MG63 (cell line): ENCODE measurements around the gene MACROD1. TPM values are rescaled to one million over a fixed set of nuclear protein-coding genes. Genes with fewer than 3 reads are reported as not detected.

Experiments used
- DNase-seq: peaks from one replicate; pipeline ENCODE4 v3.0.0-alpha.2; 2020
- H3K27me3 ChIP-seq: fragments of 250-450 bp; sonication (Bioruptor Pico); 2 replicates; pipeline ENCODE4 v1.5.1; 2020; ENCODE audit warnings: mild to moderate bottlenecking, moderate library complexity
- H3K36me3 ChIP-seq: fragments of 250-450 bp; sonication (Bioruptor Pico); 2 replicates; pipeline ENCODE4 v1.5.1; 2020; ENCODE audit warnings: mild to moderate bottlenecking, moderate library complexity
- H3K4me3 ChIP-seq: fragments of 250-450 bp; sonication (Bioruptor Pico); 2 replicates; pipeline ENCODE4 v1.5.1; 2020; ENCODE audit warnings: mild to moderate bottlenecking, moderate library complexity
- H3K9me3 ChIP-seq: fragments of 250-450 bp; sonication (Bioruptor Pico); 2 replicates; pipeline ENCODE4 v1.5.1; 2020; ENCODE audit warnings: mild to moderate bottlenecking, moderate library complexity
- total RNA-seq: library from RNA; depleted of rRNA; stranded (reverse); fragments of >200 nt; shearing (Covaris generic); gene quantifications from 2 replicates; pipeline ENCODE4 v1.2.3, GENCODE V29; 2014; ENCODE audit warnings: low replicate concordance

MACROD1 gene
- total RNA-seq, 1 experiment from 2014 or later = 44.1 TPM

DNA sequence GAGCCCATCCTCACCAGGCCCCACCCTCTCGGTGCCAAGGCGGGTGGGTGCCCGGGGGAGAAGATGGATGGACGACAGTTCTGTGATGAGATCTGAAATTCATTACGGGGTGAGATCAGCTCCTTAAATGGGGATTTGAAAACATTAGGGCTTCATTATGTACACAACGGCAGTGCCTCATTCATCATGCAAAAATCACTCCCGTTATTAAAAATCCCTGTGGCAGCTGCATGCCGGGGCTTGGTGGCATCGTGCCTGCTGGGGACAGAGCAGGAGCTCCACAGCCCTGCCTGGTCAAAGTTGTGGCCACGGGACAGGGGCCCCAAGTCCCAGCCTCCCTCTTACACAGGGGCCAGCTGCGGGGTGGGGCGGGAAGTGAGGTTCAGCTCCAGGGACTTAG lies 159.5 kb downstream of the MACROD1 start:
- no peak overlapping the region for H3K4me3 ChIP-seq
- peaks cover 5% of the 10 kb centered on the region for H3K36me3 ChIP-seq
- no peaks in the 10 kb centered on the region for H3K9me3 ChIP-seq
- H3K27me3 ChIP-seq = no peaks in the 10 kb centered on the region
- no peak for DNase-seq

DNA sequence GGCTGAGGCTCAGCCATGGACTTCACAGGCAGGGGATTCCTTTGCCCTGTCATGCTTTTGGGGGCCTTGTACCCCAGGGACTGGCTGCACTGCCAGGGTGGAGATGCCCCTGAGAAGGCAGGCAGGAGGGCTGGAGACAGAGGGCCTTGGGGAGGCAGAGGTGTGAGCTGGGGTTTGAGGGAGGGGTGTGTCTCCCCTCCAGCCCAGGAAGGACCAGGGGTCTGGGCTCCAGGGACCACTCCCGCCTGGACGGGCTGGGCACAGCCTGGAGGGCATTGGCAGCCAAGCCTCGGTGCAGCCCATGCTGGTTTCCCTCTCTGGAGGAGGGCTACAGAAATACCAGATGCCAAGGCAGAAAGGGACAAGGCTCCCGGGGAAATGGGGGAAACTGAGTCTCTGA lies 160.2 kb downstream of the MACROD1 start:
- Histone ChIP-seq H3K9me3 (no peaks in the 10 kb centered on the region), H3K4me3 (no peak overlapping the region), H3K36me3 (peaks cover 5% of the 10 kb centered on the region), H3K27me3 (no peaks in the 10 kb centered on the region)
- no peak for DNase-seq

DNA sequence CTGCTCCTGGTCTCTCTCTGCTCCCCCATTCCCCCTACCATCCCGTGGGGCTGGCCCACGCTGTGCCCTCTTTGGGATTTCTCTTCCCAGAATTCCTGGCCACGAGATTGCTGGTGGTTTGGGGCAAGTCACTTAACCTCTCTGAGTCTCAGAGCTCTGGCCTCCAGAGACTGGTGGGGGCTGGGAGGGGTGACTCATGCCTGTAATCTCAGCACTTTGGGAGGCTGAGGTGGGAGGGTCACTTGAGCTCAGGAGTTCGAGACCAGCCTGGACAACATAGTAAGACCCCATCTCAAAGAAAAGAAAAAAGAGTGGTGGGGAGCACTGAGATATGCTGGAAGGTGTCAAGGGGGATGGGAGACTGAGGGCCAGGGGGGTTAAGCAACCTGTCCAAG lies 161.3 kb downstream of the MACROD1 start:
- DNase-seq = no peak
- no peaks in the 10 kb centered on the region for H3K9me3 ChIP-seq
- no peaks in the 10 kb centered on the region for H3K27me3 ChIP-seq

DNA sequence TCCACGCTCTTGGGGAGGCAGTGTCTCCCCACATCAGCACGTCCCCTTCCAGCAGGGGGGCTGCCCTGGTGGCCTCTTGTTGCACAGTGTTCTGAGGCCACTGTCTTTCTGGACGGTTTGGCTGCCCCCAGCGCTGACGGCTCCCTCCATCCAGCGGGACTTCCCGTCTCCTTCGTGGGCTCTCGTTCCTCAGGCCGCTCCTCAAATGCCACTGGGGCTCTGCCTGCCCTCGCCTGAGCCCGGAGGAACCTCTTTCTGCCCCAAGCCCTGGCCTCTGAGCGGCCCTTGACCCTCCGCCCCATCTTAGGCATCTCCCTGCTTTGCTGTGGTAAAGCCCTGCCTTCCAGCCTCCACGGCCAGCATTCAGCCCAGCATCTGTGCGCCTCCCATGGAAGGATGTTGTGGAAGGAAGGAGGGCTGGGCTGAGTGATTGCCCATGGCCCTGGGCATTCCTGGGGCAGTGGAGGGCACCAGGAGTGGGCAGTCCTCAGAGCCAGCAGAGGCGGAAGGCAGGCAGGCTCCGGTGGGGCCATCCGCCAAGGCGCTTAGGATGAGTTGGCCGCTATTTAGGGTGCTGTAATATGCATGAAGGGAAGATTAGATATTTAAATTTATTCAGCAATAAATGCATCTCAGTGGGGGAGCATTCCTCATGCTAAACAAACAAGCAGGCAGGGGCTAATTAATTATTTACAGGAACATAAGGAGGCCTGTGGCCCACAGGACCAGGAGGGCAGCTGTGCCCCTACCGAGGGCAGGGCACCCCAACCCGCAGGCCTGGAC lies 161.9 kb downstream of the MACROD1 start:
- Histone ChIP-seq H3K36me3 (peaks cover 5% of the 10 kb centered on the region), H3K27me3 (no peaks in the 10 kb centered on the region), H3K4me3 (no peak overlapping the region), H3K9me3 (no peaks in the 10 kb centered on the region)
- DNase-seq = no peak

More for the DNA sequence above, 161.3 kb downstream of the MACROD1 start:
- H3K36me3 ChIP-seq = peaks cover 5% of the 10 kb centered on the region
- H3K4me3 ChIP-seq = no peak overlapping the region

DNA sequence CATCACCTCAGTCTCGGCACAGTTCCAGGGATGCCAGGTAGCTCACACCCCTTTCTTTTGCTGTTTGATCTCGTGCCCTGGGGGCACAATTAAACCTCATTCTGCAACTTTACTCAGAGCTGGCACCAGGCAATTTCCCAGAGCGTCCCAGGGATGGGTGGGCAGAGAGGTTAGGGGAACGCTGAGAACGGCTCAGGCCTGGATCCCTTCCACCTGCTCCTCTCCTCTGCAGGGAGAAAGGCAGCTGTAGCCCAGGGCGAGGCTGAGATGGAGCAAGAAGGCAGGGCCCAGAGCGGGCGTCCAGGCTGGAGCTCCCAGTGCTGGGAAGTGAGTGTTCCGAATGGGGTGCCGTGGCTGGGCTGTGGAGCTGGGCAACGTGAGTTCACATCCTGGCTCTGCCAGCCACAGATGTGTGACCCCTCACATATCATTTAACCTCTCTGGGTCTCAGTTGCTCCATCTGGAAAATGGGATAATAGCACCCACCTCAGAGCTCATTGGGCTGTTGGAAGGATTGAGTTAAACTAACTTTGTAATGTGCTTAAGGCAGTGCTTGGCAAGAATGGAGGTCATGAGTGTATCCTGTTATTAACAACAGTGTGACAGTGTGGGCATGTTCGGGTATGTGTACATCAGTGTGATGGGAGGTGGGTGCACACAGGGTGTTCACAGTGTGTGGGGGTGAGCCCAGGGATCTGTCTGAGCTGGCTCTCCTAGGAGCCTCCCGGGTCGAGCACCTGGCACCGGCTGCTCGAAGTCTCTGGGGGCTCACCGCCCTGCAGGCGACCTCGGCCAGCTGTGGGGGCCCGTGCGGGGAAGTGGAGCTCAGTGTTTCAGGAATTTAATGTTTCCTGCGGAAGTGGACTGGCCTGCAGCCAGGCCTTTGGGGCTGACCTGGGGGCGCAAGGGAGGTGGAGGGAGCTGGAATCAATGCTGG lies 164.2 kb downstream of the MACROD1 start:
- no peaks in the 10 kb centered on the region for H3K9me3 ChIP-seq
- H3K36me3 ChIP-seq = peaks cover 16% of the 10 kb centered on the region
- H3K4me3 ChIP-seq = no peak overlapping the region
- H3K27me3 ChIP-seq = no peaks in the 10 kb centered on the region
- no peak for DNase-seq

DNA sequence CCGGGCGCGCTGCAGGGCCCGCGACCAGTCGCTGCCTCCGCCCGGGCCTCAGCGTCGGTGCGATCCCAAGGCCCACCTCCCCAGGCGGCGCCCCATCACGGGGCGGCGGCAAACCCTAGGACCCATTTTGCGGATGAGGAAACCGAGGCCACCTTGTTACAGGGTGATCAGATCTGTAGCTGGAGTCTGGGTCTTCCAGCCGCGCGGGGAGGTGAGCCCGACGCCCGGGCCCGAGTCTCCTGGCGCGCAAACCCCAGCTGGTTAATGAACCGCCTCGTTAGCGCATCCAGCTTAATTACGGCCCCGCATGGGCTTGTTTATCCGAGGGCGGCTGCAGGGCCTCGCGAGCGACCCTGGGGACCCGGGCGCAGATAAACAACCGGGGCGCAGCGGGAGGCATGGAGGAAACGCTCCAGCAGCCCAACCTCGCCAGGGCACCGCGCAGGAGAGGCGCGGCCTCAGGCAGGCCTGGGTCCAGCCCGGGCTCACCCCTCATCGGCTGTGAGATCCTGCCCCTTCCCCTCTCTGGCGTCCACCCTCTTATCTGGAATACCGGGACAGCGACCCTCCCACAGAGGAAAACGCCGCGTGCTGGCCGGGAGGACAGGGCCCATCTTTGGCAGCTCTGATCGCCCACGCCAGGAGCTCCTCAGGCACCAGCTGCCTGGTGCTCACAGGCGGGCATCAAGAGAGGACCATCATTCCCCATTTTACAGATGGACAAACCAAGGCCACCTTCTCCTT lies 165.0 kb downstream of the MACROD1 start:
- Histone ChIP-seq H3K9me3 (no peaks in the 10 kb centered on the region), H3K4me3 (no peak overlapping the region), H3K36me3 (peaks cover 21% of the 10 kb centered on the region), H3K27me3 (no peaks in the 10 kb centered on the region)
- no peak for DNase-seq

DNA sequence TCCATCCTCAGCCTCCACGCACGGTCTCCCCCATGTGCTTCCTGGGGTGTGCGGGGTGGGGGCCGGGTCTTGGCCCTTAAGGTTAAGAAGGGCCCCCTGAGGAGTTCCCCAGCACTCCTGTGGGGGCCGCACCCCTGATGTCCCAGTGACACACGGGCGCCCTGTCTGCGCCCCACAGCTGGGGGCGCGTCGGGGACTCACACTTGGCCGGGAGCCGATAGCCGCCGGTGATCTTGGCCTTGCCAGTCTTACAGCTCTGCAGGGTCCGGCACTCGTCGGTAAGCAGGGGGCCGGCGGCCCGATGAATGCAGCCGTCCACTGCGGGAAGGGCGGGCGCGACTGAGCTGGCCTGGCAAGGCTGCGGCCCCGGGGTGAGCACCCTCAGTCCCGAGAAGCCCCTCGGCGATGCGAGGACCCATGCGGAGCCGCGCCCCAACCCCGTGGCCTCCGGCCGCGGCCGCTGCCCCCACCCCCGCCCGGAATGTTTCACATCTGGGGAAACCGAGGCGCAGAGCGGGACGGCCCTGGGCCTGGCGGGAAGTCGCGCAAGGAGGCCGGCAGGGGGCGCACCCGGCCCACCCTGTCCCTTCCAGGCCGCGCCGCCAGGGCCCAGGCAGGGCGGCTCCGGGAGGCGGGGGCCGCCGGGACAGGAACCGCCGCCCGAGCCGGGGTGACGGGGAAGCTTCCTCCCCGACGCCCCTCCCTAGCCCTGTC lies 165.7 kb downstream of the MACROD1 start:
- Histone ChIP-seq H3K27me3 (no peaks in the 10 kb centered on the region), H3K4me3 (no peak overlapping the region), H3K9me3 (no peaks in the 10 kb centered on the region), H3K36me3 (peaks cover 21% of the 10 kb centered on the region)
- DNase-seq = no peak

DNA sequence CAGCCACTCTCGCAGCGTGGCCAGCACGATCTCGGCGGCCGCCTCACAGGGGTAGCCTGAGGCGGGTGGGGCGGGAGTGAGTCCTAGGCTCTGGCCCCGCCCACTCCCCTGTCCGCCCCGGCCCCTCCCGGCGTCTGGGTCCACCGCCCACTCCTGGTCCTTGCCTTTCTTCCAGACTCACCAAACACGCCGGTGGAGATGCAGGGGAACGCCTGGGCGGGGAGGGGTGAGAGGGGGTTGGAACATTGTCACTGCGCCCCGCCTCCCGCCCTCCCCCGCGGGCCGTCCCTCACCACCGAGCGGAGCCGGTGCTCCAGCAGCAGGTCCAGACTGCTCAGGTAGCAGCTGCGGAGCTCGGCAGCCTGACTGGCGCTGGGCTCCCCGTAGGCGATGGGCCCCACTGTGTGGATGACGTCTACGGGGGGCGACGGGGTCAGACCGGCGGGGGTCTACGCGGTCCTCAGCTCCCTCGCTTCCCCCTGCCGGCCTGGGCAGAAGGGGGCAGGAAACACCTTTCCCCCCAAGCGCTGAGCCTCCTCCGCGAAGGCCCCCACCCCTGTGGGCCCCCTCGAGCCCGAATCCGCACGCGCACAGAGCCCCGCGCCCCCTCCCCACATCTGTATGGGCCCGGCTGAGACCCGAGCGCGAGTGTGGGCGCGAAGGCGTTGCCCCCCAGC lies 166.4 kb downstream of the MACROD1 start:
- Histone ChIP-seq H3K27me3 (no peaks in the 10 kb centered on the region), H3K4me3 (no peak overlapping the region), H3K9me3 (no peaks in the 10 kb centered on the region), H3K36me3 (peaks cover 18% of the 10 kb centered on the region)
- no peak for DNase-seq

DNA sequence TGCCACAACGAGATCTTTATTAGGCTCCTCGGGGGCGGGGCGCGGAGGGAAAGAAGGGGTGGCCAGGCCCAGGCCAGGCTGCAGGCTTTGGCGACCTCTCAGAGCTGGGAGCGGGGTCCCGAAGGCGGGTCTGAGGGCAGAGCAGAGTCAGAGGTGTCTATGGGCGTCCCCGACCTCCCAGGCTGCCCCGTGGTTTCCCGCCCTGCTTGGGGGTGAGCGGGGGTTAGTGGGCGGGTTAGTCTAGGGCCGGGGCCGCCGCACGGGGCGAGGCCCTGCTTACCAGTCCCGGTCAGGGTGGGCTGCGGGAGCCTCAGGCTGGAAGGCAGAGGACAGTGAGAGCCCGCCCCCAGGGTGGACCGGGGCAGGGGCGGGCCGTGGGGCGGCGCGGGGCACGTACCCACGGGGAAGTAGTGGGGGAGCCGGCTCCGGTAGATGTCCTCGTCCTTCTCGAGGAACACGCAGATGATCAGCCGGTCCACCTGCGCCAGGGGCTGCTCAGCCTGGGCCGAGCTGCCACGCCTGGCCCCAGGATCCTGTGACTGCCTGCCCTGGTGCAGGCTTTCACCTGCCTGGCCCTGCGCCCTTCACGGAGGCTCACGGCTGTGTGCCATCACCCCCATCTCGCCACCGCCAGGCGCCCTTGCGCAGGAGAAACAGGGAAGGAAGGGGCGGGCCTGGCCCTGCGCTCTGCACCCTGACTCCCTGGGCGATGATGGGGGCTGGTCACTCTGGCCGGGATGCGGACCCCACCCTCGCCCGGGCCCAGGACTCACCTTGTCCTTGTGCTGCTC lies 167.2 kb downstream of the MACROD1 start:
- Histone ChIP-seq H3K9me3 (no peaks in the 10 kb centered on the region), H3K27me3 (no peaks in the 10 kb centered on the region), H3K36me3 (peaks cover 18% of the 10 kb centered on the region), H3K4me3 (no peak overlapping the region)
- DNase-seq = no peak

DNA sequence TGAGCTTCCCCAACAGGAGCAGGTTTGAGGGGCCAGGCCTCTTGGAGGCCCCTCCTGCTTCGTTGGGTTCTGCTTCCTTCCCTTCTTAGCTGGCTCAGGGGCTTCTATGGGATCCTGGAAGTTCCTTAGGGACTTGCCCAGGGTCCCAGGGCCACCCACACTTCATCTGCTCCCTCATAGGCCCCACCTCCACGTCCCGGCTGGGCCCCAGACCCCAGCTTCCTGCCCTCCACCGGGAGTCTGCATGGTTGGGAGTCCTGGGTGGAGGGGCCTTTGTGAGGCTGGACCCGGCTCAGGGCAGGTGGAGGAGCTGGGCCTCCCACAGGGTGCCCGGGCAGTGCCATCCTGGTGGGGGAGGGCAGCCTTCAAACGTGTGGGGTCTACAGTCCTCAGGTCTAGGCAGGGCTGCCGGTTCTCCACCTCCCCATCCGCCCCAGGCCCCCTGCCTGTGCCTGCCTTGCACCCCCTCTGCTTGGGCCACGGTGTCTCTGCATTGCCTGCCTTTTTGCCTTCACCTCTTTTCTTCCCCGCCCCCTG lies 168.0 kb downstream of the MACROD1 start:
- Histone ChIP-seq H3K27me3 (no peaks in the 10 kb centered on the region), H3K36me3 (peaks cover 16% of the 10 kb centered on the region), H3K4me3 (no peak overlapping the region), H3K9me3 (no peaks in the 10 kb centered on the region)
- DNase-seq = no peak

DNA sequence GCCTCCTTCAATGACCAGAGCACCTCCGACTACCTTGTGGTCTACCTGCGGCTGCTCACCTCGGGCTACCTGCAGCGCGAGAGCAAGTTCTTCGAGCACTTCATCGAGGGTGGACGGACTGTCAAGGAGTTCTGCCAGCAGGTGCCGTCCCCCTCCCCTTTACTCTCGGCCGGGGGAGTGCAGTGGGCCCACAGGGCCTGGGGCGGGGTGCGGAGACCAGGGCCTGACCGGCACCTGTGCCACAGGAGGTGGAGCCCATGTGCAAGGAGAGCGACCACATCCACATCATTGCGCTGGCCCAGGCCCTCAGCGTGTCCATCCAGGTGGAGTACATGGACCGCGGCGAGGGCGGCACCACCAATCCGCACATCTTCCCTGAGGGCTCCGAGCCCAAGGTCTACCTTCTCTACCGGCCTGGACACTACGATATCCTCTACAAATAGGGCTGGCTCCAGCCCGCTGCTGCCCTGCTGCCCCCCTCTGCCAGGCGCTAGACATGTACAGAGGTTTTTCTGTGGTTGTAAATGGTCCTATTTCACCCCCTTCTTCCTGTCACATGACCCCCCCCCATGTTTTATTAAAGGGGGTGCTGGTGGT lies 168.7 kb downstream of the MACROD1 start:
- H3K4me3 ChIP-seq = no peak overlapping the region
- H3K27me3 ChIP-seq = no peaks in the 10 kb centered on the region
- no peaks in the 10 kb centered on the region for H3K9me3 ChIP-seq
- DNase-seq = no peak
- H3K36me3 ChIP-seq = peaks cover 16% of the 10 kb centered on the region

DNA sequence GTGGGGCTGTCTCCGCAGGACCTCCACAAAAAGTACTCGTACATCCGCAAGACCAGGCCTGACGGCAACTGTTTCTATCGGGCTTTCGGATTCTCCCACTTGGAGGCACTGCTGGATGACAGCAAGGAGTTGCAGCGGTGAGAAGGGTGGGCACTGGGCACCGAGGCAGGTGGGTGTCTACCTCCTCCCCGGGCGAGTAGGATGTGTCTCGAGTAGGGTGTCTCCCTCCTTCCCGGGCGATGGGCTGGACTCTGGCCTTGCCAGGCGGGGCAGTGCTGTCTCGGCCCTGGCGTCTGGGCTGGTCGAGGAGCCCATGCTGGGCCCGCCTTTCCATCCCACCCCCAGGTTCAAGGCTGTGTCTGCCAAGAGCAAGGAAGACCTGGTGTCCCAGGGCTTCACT lies 169.4 kb downstream of the MACROD1 start:
- no peak for DNase-seq
- no peaks in the 10 kb centered on the region for H3K9me3 ChIP-seq

DNA sequence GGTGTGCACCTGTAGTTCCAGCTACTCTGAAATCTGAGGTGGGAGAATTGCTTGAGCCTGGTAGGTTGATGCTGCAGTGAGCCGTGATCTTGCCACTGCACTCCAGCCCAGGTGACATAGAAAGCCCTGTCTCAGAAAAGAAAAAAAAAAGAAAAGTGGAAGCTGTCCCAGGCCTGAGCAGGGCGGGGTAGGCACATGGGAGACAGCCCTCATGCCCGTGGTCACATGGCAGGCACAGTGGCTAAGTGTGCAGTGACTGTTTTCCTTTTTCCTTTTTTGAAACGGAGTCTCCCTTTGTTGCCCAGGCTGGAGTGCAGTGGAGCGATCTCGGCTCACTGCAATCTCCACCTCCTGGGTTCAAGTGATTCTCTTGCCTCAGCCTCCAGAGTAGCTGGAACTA lies 171.9 kb downstream of the MACROD1 start:
- no peak for DNase-seq
- H3K27me3 ChIP-seq = no peaks in the 10 kb centered on the region
- peaks cover 28% of the 10 kb centered on the region for H3K36me3 ChIP-seq
- H3K9me3 ChIP-seq = no peaks in the 10 kb centered on the region
- H3K4me3 ChIP-seq = no peak overlapping the region

More for the DNA sequence above, 169.4 kb downstream of the MACROD1 start:
- no peak overlapping the region for H3K4me3 ChIP-seq
- peaks cover 17% of the 10 kb centered on the region for H3K36me3 ChIP-seq
- H3K27me3 ChIP-seq = no peaks in the 10 kb centered on the region

DNA sequence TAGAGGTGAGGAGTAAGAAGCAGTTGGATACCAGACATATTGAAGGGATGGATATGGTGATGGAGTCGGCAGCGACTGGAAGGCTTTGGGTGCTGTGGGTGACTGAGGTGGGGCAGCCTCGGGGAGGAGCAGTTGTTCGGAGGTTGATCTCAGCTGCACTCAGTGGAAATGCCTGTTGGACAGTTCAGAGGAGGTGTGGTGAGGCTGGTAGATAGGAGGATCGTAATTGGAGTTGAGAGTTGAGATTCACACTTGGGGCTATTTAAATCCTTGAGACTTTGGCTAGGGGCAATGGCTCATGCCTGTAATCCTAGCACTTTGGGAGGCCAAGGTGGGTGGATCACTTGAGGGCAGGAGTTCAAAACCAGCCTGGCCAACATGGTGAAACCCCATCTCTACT lies 172.8 kb downstream of the MACROD1 start:
- H3K36me3 ChIP-seq = peaks cover 34% of the 10 kb centered on the region
- H3K4me3 ChIP-seq = no peak overlapping the region
- no peak for DNase-seq
- H3K9me3 ChIP-seq = no peaks in the 10 kb centered on the region
- H3K27me3 ChIP-seq = no peaks in the 10 kb centered on the region

DNA sequence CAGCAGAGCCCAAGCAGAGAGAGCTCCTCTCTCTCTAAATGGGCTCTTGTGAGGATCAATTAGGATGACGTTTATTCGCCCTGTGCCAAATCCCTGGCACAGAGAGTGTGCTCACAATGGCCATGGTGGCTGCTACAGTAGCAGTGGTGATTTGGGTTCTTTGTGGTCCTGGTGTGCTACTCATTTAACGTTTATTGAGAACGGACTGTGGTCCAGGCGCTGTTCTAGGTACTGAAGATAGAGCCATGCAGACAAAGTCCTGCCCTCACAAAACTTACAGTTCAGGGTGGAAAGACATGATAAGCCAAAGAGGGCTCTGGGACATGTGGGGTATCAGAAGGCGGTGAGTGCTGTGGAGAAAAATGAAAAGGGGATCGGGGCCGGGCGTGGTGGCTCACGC lies 174.4 kb downstream of the MACROD1 start:
- Histone ChIP-seq H3K36me3 (peaks cover 29% of the 10 kb centered on the region), H3K27me3 (no peaks in the 10 kb centered on the region), H3K9me3 (no peaks in the 10 kb centered on the region), H3K4me3 (no peak overlapping the region)
- no peak for DNase-seq
